T-helper 2 cell treated with Interferon-gamma antibody and Interleukin-4, amounts not matched to agents 100 ng/mL and 5 ng/mL, for 36 hours (primary cell): ENCODE measurements around the gene FNDC3B. TPM values are rescaled to one million over a fixed set of nuclear protein-coding genes. Genes with fewer than 3 reads are reported as not detected.

Experiments
- intact Hi-C: fragments of 100-400 bp; cut with micrococcal nuclease; formaldehyde crosslinking; loops from one replicate; pipeline ENCODE4 v1.15.1; 2023
- total RNA-seq: library from RNA; stranded (reverse); gene quantifications from 2 replicates; pipeline ENCODE4 v1.2.3, GENCODE V29; 2022

The FNDC3B gene
- total RNA-seq, 1 donor from 2014 or later: 16.6 TPM

- intact Hi-C loops: no loop called here
These were observed 337.5 kb downstream of the FNDC3B start for GRCh38 chr3:172376881-172377280.

- intact Hi-C loops: no loop called here
These were observed 339.1 kb downstream of the FNDC3B start for GRCh38 chr3:172378439-172378838.

GRCh38 chr3:172379372-172379771 lies 340.0 kb downstream of the FNDC3B start:
- intact Hi-C loops: no loop called here

- intact Hi-C loops: no loop called here
These were observed 341.3 kb downstream of the FNDC3B start for GRCh38 chr3:172380632-172381031.

GRCh38 chr3:172383306-172383796 lies 344.0 kb downstream of the FNDC3B start:
- intact Hi-C loops: no loop called here

- intact Hi-C loops: no loop called here
These were observed 345.5 kb downstream of the FNDC3B start for GRCh38 chr3:172384836-172385235.

- intact Hi-C loops: no loop called here
These were observed 348.4 kb downstream of the FNDC3B start for GRCh38 chr3:172387728-172388127.

- intact Hi-C loops: no loop called here
These were observed 349.2 kb downstream of the FNDC3B start for GRCh38 chr3:172388412-172389078.

GRCh38 chr3:172390792-172391191 lies 351.4 kb downstream of the FNDC3B start:
- intact Hi-C loops: no loop called here

- intact Hi-C loops: no loop called here
These were observed 352.4 kb downstream of the FNDC3B start for GRCh38 chr3:172391592-172392302.

GRCh38 chr3:172394692-172395091 lies 355.3 kb downstream of the FNDC3B start:
- intact Hi-C loops: no loop called here

GRCh38 chr3:172396400-172396799 lies 357.0 kb downstream of the FNDC3B start:
- intact Hi-C loops: no loop called here

- intact Hi-C loops: no loop called here
These were observed 358.5 kb downstream of the FNDC3B start for GRCh38 chr3:172397716-172398405.

GRCh38 chr3:172398484-172398883 lies 359.1 kb downstream of the FNDC3B start:
- intact Hi-C loops: no loop called here

GRCh38 chr3:172402090-172402489 lies 362.7 kb downstream of the FNDC3B start:
- intact Hi-C loops: no loop called here

GRCh38 chr3:172402892-172403643 lies 363.7 kb downstream of the FNDC3B start:
- intact Hi-C loops: no loop called here

GRCh38 chr3:172404237-172404962 lies 365.0 kb downstream of the FNDC3B start:
- intact Hi-C loops: no loop called here

- intact Hi-C loops: no loop called here
These were observed 366.5 kb downstream of the FNDC3B start for GRCh38 chr3:172405914-172406313.

GRCh38 chr3:172407872-172408271 lies 368.5 kb downstream of the FNDC3B start:
- intact Hi-C loops: no loop called here

- intact Hi-C loops: no loop called here
These were observed 371.5 kb downstream of the FNDC3B start for GRCh38 chr3:172410702-172411477.
